KMS-11 (cell line): ENCODE measurements around the gene MYL11.
A peak's percentile ranks its signal among the peaks of the same experiment; 100 is the strongest.

Experiments used
- H2AFZ ChIP-seq: fragments of 200-600 bp; sonication (generic); 2 replicates; pipeline ENCODE4 v1.6.1; 2016; ENCODE audit warnings: antibody characterized with exemption, mixed run types, low read depth
- H3K27ac ChIP-seq: fragments of 200-600 bp; sonication (generic); 2 replicates; pipeline ENCODE4 v1.6.1; 2016; ENCODE audit warnings: mild to moderate bottlenecking, mixed run types
- H3K27me3 ChIP-seq: fragments of 200-600 bp; sonication (generic); 2 replicates; pipeline ENCODE4 v1.6.1; 2017; ENCODE audit warnings: mild to moderate bottlenecking, low read depth, mixed run types, moderate library complexity; ENCODE audit not compliant: insufficient read depth
- H3K36me3 ChIP-seq: fragments of 200-600 bp; sonication (generic); 2 replicates; pipeline ENCODE4 v1.6.1; 2017; ENCODE audit warnings: mild to moderate bottlenecking, mixed run types; ENCODE audit not compliant: insufficient read depth
- H3K4me1 ChIP-seq: fragments of 200-600 bp; sonication (generic); 2 replicates; pipeline ENCODE4 v1.6.1; 2016; ENCODE audit warnings: mild to moderate bottlenecking, low read depth, mixed run types; ENCODE audit not compliant: poor library complexity, severe bottlenecking
- H3K4me2 ChIP-seq: fragments of 200-600 bp; sonication (generic); 2 replicates; pipeline ENCODE4 v1.7.0; 2016; ENCODE audit warnings: mild to moderate bottlenecking, mixed run types
- H3K4me3 ChIP-seq: fragments of 200-600 bp; sonication (generic); IDR thresholded peaks from 2 replicates; pipeline ENCODE4 v1.6.1; 2017; ENCODE audit warnings: low read depth, low read length, mixed read lengths; ENCODE audit not compliant: insufficient read depth
- H3K79me2 ChIP-seq: fragments of 200-600 bp; sonication (generic); 2 replicates; pipeline ENCODE4 v1.6.1; 2016; ENCODE audit warnings: low read depth, mixed run types; ENCODE audit not compliant: insufficient read depth
- H3K9ac ChIP-seq: fragments of 200-600 bp; sonication (generic); 2 replicates; pipeline ENCODE4 v1.6.1; 2016; ENCODE audit warnings: mild to moderate bottlenecking, mixed run types
- H4K20me1 ChIP-seq: fragments of 200-600 bp; sonication (generic); 2 replicates; pipeline ENCODE4 v1.6.1; 2016; ENCODE audit warnings: mild to moderate bottlenecking, mixed run types; ENCODE audit not compliant: insufficient read depth
- TF ChIP-seq, protein P1 (sequence below): fragments of 200-600 bp; sonication (generic); conservative IDR thresholded peaks from 2 replicates; pipeline ENCODE4 v1.6.1; 2017; ENCODE audit warnings: low read depth, mild to moderate bottlenecking, antibody characterized with exemption, low read length, moderate library complexity, mixed read lengths

MYL11 gene

DNA sequence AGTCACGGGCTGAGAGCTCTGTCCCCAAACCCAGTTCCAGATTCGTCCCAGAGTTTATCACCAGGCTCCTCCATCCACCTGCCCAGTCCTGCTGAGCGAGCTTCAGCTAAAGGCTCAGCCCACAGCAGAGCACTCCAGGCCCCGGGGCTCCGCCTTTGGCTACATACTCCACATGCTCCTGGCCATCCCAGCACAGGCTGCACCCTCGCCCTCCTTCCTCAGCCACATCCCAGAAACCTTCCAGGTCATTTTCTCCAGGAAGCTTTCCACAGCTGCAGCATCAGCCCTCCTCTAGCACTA lies 14.8 kb upstream of the MYL11 start:
- Histone ChIP-seq H3K4me2 (no peak overlapping the region), H3K27me3 (no peaks in the 10 kb centered on the region), H3K36me3 (no peaks in the 10 kb centered on the region), H4K20me1 (no peaks in the 10 kb centered on the region), H3K4me3 (no peak overlapping the region), H3K27ac (no peak overlapping the region), H3K9ac (no peak overlapping the region), H3K4me1 (peaks cover 12% of the 10 kb centered on the region), H3K79me2 (peaks cover 19% of the 10 kb centered on the region), H2AFZ (no peak overlapping the region)
- TF ChIP-seq, protein P1, sequence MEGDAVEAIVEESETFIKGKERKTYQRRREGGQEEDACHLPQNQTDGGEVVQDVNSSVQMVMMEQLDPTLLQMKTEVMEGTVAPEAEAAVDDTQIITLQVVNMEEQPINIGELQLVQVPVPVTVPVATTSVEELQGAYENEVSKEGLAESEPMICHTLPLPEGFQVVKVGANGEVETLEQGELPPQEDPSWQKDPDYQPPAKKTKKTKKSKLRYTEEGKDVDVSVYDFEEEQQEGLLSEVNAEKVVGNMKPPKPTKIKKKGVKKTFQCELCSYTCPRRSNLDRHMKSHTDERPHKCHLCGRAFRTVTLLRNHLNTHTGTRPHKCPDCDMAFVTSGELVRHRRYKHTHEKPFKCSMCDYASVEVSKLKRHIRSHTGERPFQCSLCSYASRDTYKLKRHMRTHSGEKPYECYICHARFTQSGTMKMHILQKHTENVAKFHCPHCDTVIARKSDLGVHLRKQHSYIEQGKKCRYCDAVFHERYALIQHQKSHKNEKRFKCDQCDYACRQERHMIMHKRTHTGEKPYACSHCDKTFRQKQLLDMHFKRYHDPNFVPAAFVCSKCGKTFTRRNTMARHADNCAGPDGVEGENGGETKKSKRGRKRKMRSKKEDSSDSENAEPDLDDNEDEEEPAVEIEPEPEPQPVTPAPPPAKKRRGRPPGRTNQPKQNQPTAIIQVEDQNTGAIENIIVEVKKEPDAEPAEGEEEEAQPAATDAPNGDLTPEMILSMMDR, result no peak

DNA sequence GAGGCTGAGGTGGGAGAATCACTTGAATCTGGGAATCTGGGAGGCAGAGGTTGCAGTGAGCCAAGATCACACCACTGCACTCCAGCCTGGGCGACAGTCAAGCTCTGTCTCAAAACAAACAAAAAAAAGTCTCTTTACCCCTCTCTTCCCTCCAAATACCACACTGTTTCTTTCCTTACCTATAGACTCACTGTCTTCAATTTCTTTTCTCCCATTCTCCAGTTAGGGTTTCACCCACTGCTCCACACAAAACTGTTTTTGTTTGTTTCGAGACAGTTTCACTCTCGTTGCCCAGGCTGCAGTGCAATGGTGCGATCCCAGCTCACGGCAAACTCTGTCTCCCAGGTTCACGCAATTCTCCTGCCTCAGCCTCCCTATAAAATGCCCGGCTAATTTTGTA lies 13.4 kb upstream of the MYL11 start:
- H3K79me2 ChIP-seq, result peaks cover 29% of the 10 kb centered on the region; the same call in 1 of the 2 replicates
- H3K4me1 ChIP-seq, result peaks cover 7% of the 10 kb centered on the region
- H3K9ac ChIP-seq, result no peak overlapping the region
- H3K36me3 ChIP-seq, result no peaks in the 10 kb centered on the region
- TF ChIP-seq, protein P1, result no peak
- no peaks in the 10 kb centered on the region for H4K20me1 ChIP-seq
- H3K27me3 ChIP-seq, result no peaks in the 10 kb centered on the region
- H2AFZ ChIP-seq, result no peak overlapping the region
- no peak overlapping the region for H3K4me3 ChIP-seq
- no peak overlapping the region for H3K27ac ChIP-seq
- H3K4me2 ChIP-seq, result no peak overlapping the region

DNA sequence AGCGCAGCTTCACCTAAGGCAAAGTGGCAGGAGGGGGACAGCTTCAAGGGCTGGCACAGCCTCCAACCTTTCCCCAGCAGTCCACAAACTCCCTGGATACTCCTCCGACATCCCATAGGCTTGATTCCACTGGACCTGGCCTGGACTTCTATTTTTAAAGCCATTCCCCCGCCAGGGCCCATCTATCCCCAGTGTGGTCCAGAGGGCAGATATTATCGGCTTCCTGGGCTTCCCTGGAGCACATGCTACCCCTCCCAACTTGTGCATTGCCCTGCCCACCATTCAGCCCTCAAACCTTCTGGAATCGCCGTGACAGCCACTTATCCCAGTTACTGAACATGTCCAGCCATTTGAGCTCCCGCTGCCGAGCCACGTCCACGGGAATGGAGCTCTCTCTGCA lies 9.4 kb upstream of the MYL11 start:
- no peak overlapping the region for H2AFZ ChIP-seq
- no peak overlapping the region for H3K27ac ChIP-seq
- TF ChIP-seq, protein P1, result no peak
- H3K27me3 ChIP-seq, result no peaks in the 10 kb centered on the region
- no peaks in the 10 kb centered on the region for H3K36me3 ChIP-seq
- no peak overlapping the region for H3K4me3 ChIP-seq
- H3K79me2 ChIP-seq, result peaks cover 64% of the 10 kb centered on the region
- H3K4me1 ChIP-seq, result peaks cover 19% of the 10 kb centered on the region
- H4K20me1 ChIP-seq, result no peaks in the 10 kb centered on the region
- no peak overlapping the region for H3K9ac ChIP-seq
- no peak overlapping the region for H3K4me2 ChIP-seq

DNA sequence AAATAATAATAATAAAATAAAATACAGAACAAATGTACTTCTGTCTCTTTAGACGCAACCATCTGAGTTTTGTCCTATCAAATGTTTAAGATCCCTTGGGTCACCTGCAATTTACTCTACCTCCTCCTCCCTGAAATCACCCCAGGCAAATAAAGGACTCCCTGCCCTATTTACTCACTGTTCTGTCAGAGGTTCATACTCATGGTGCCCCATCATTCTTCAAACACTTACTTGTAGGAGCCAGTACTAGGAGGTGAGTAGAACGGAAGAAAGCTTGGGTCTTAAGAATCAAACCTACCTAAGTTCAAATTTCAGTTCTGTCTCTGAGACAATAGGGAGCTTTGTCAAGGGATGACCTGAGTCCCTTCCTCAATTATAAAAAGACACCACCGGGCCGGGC lies 8.1 kb upstream of the MYL11 start:
- Histone ChIP-seq H3K27ac (no peak overlapping the region), H3K4me2 (peak overlapping the region; percentile 89; the same call in 1 of the 2 replicates), H4K20me1 (no peaks in the 10 kb centered on the region), H3K9ac (no peak overlapping the region), H3K36me3 (no peaks in the 10 kb centered on the region), H3K4me1 (peaks cover 22% of the 10 kb centered on the region), H3K27me3 (no peaks in the 10 kb centered on the region), H3K79me2 (peaks cover 58% of the 10 kb centered on the region), H3K4me3 (no peak overlapping the region), H2AFZ (no peak overlapping the region)
- TF ChIP-seq, protein P1, result no peak
